GM21367 (cell line): ENCODE results near the gene CILP.

Experiments used
- ATAC-seq: cut with Tn5 transposase; IDR thresholded peaks from one replicate; pipeline ENCODE4 v1.9.1; 2021; ENCODE audit not compliant: unreplicated experiment

The CILP gene

DNA sequence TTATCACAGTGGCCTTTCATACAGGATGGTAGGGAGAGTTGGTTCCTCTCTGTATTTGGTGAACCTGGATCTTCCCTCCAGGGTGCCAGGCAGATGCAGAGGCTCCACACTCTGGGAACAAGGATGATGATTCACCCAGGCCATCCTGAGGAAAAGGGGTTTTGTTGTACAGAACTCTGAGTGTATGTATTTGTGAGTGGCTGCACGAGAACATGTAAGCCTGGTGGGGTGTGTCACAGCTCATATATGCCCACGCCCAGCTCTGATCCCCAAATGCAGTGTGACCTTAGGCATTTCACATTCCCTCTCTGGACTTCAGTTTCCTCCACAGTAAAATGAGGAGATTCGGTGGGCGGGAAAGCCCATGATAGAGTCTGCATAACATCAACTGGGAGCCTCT lies 11.6 kb upstream of the CILP start:
- no peak for ATAC-seq

DNA sequence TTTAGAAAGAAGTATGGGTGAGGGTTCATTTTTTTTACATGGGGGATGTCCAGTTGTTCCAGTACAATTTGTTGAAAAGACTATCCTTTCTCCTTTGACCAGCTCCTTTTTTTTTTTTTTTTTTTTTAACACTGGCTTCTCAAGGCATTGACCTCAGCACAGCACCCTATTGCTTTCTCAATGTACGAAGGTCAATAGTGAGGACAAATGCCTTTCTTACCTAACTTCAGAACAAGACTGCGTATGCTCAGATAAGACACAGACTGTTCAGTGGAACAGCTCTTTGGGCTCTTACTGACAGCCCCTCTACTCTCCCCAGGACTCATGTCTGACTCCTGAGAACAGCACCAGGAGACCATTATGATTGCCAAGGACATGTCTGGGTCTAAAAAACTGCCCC lies 10.4 kb upstream of the CILP start:
- no peak for ATAC-seq

DNA sequence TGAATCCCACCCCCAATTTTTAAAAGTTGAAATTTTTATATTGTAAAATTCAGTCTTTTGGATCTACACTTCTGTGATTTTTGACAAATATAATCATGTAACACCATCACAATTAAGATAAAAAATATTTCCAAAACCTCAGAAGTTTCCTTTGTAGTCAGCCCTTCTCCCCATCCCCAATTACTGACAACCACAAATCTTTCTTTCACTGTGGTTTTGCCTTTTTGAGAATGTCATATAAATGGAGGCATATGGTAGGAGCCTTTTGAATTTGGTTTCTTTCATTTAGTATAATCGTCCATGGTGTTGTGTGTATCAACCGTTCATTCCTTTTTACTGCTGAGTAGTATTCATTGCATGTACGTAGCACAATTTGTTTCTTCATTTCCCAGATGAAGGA lies 7.9 kb upstream of the CILP start:
- no peak for ATAC-seq

DNA sequence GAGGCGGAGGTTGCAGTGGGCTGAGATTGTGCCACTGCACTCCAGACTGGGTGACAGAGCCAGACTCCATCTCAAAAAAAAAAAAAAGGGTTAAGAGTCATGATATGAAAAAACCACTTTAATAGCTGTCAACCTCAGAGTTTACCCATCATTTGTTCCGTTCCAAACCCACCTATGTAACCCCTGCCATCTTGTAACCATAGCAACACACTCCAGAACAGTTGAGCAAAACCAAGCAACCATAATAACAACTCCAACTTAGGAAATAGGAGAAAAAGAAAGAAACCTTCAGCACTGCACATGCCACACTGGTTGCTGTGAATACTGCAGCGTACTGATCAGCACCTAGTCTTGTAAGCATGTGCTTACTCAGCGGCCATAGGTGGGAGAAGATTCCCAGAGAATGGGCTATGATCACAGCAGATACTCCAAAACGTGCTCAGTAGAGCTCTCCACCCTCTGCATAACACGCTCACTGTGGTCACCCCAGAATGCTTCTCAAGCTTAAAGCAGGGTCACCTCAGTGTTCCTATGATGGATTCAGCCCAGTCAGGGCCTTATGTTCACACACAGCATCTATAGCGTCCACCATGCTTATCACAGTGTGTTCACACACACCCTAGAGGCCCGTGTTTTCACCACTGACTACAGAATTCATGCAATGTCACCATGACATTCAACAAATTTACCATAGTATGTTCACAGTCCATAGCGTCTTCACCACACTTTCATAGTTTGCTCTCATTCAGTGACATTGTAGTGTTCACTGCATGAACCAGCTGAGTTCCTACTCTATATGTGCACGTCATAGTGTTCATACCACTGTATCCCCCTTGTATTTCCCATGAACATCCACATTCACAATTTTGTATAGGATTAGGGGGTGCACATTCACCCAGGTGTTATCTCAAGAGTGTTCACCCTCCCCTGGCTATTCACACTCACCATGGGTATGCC lies 6.5 kb upstream of the CILP start:
- ATAC-seq = no peak

GRCh38 chr15:65215496-65215895 lies 4.2 kb upstream of the CILP start:
- ATAC-seq = no peak

GRCh38 chr15:65214010-65214409 lies 2.7 kb upstream of the CILP start:
- ATAC-seq = no peak

DNA sequence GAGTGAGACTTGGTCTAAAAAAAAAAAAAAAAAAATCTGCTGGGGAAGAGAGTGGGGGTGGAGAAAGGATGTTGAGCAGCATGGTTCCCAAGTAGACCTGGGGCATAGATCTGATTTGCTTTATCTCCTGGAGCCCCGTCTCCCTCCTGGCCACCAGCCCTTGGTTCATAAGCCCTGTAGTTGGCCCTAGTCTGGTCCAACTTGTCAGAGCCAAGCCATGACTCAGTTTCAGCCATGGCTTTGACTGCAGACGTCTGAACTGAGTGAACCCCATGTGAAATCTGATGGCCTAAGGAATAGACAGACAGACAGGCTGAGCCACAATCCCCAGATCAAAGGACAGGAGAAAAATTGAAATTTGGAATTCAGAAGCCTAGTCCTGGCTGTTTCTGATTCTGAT lies 2.0 kb upstream of the CILP start:
- no peak for ATAC-seq

- no peak for ATAC-seq
These were observed 824 bp upstream of the CILP start for GRCh38 chr15:65212097-65212496.

GRCh38 chr15:65211482-65211982 lies 259 bp upstream of the CILP start:
- no peak for ATAC-seq

- ATAC-seq = no peak
These were observed 1.3 kb downstream of the CILP start for GRCh38 chr15:65209701-65210643.

DNA sequence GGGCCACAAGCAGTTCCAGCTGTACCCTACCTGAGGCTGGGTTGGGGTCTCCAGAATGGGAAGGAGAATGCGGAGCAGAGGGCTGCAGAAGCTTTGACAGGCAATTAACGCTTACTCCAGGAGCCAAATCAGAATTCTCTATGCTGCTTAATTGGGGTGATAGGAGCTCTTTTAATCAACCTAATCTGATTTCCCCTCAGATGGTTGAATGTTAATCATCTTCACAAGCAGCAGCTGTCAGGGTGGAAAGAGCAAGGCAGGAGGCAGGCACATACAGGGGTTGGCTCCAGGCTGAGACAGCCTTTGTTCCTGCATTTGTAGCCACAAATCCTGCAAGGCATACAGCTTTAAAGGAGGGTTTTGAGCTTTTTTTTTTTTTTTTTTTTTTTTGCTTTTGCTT lies 2.6 kb downstream of the CILP start:
- ATAC-seq = no peak

GRCh38 chr15:65207280-65207840 lies 3.9 kb downstream of the CILP start:
- ATAC-seq = no peak

- ATAC-seq = no peak
These were observed 4.5 kb downstream of the CILP start for GRCh38 chr15:65206750-65207149.

GRCh38 chr15:65204931-65205660 lies 6.2 kb downstream of the CILP start:
- ATAC-seq = no peak

DNA sequence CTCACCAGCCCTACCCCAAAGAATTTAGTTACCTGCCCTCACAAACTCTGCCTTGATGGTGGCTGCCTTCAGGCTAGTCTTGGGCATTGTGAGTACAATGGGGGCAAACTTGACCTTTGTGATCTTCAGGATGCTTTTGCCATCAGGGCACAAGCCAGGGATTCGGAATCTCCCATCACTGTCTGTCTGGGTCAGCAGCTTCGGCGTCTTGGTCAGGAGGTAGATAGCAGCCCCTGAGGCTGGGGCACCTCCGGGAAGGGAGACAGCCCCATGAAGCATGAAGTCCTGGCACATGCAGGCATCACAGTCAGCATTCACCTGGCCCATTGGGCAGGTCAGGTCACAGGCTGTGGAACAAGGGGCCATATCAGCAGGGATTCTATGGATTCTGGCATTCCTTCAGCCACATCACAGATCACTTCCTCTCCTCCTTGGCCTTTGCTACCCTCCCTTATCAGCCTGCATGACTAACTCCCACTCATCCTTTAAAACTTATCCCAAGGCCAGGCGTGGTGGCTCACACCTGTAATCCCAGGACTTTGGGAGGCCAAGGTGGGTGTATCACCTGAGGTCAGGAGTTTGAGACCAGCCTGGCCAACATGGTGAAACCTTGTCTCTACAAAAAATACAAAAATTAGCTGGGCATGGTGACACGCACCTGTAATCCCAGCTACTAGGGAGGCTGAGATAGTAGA lies 6.9 kb downstream of the CILP start:
- no peak for ATAC-seq

- no peak for ATAC-seq
These were observed 9.4 kb downstream of the CILP start for GRCh38 chr15:65201918-65202317.

DNA sequence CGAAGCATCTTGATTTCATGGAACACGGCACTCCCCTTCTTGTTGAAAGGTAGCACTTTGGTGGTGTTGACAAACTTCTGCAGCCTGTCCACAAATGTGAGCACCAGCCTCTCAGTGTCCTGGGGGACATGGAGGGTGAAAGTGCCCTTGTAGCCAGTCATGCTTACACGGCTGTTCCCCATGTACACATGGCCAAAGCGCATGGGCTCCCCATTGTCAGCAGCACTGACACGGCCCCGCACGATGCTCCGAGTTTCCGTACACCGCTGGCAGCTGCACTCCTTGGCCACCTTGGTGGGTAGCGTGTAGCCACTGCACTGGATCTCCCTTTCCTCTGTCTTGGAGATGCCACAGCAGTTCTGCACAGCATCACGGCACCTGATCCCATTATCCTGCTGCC lies 12.7 kb downstream of the CILP start:
- ATAC-seq = no peak

DNA sequence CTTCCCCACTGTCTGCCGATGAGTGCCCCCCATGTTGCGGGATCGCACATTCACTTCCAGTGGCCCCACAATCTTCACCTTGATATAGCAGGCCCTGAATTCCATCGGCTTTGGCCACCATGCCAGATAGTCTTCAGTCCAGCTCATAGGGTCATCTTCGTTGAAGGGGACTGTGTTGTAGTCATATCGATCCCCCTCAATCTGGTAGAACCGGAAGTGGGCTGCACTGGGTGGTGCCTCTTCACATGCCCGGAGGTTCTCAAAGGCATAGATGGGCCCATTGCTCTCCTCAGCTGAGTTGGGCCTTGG lies 14.0 kb downstream of the CILP start:
- no peak for ATAC-seq

GRCh38 chr15:65196637-65197336 lies 14.5 kb downstream of the CILP start:
- ATAC-seq = no peak

GRCh38 chr15:65195548-65195923 lies 15.7 kb downstream of the CILP start:
- ATAC-seq = no peak
